Mammary epithelial cell (primary cell): ENCODE measurements around the gene KLHDC8B.

ENCODE experiments used
- EZH2 ChIP-seq: IDR thresholded peaks from 2 replicates; pipeline ENCODE4 v1.6.1; 2012; ENCODE audit warnings: low read length, inconsistent platforms, borderline replicate concordance
- TF ChIP-seq, protein P1 (sequence below), 2 donors: IDR thresholded peaks in 1 of 2; conservative IDR thresholded peaks in 1 of 2; 2 replicates each; pipeline ENCODE4 v1.5.1; 2011 to 2012; ENCODE audit warnings: inconsistent platforms in 2 of 2, low read length in 2 of 2, mild to moderate bottlenecking in 2 of 2, control low read depth in 1 of 2, low read depth in 1 of 2; ENCODE audit not compliant: insufficient read depth in 1 of 2; ENCODE audit errors: extremely low read depth in 1 of 2

DNA sequence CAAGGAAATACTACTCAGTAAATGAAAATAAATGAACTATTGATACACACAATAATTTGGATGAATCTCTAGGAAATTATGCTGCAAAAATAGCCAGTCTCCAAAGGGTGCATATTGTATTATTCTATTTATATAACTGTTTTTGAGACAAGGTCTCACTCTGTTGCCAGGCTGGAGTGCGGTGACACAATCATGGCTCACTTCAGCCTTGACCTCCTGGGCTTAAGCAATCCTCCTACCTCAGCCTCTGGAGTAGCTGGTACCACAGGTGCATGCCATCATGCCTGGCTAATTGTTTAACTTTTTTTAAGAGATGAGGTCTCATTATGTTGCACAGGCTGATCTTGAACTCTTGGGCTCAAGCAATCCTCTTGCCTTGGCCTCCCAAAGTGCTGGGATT is 12.5 kb downstream of the KLHDC8B start:
- no peak for TF ChIP-seq EZH2
- TF ChIP-seq, protein P1, sequence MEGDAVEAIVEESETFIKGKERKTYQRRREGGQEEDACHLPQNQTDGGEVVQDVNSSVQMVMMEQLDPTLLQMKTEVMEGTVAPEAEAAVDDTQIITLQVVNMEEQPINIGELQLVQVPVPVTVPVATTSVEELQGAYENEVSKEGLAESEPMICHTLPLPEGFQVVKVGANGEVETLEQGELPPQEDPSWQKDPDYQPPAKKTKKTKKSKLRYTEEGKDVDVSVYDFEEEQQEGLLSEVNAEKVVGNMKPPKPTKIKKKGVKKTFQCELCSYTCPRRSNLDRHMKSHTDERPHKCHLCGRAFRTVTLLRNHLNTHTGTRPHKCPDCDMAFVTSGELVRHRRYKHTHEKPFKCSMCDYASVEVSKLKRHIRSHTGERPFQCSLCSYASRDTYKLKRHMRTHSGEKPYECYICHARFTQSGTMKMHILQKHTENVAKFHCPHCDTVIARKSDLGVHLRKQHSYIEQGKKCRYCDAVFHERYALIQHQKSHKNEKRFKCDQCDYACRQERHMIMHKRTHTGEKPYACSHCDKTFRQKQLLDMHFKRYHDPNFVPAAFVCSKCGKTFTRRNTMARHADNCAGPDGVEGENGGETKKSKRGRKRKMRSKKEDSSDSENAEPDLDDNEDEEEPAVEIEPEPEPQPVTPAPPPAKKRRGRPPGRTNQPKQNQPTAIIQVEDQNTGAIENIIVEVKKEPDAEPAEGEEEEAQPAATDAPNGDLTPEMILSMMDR (conservative IDR thresholded peaks at IDR 0.05 in 1 of 2, IDR thresholded peaks at IDR 0.05 in 1 of 2; ENCODE audit: extremely low read depth in 1 of 2, insufficient read depth in 1 of 2, low read depth in 1 of 2, low read length in 2 of 2): no peak
